Stimulated activated CD8-positive, alpha-beta memory T cell treated with anti-CD3 and anti-CD28 coated beads, Interleukin-12 subunit alpha, Interleukin-12 subunit beta, amount 100 ng/mL, for 24 hours (primary cell): ENCODE data around the gene IL31RA.
"Not testable (repeated sequence)": the region's sequence is repeated elsewhere in the genome, so short reads cannot be mapped to it uniquely, and the experiment has no call there.

ENCODE experiments used
- DNase-seq: peaks from one replicate; pipeline ENCODE4 v3.0.0-alpha.2; 2020; ENCODE audit errors: extremely low read depth

The IL31RA gene

DNA sequence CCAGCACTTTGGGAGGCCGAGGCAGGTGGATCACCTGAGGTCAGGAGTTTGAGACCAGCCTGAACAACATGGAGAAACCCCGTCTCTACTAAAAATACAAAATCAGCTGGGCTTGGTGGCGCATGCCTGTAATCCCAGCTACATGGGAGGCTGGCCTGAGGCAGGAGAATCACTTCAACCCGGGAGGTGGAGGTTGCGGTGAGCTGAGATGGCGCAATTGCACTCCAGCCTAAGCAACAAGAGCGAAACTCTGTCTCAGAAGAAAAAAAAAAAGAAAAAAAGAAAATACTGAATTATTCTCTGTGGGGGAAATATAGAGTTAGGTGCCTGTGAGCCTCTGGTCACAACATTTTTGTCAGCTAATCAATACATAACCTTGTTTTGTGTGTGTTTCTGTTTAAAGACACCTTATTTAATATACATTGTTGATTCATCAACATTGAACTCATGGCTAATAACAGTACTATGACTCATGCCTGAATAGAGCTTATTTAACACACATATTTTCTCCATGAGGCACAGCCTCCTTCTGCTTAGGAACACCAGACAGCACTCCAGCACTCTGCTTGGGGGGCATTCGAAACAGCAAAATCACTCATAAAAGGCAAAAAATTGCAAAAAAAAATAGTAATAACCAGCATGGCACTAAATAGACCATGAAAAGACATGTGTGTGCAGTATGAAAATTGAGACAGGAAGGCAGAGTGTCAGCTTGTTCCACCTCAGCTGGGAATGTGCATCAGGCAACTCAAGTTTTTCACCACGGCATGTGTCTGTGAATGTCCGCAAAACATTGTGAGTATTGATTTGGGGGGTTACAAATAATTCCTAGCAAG lies at the start of gene IL31RA:
TSS of gene IL31RA (plus strand) at position 519 of the 836 bp plus-strand sequence. CDS start at position 733, 214 bp downstream.
- no peak for DNase-seq

DNA sequence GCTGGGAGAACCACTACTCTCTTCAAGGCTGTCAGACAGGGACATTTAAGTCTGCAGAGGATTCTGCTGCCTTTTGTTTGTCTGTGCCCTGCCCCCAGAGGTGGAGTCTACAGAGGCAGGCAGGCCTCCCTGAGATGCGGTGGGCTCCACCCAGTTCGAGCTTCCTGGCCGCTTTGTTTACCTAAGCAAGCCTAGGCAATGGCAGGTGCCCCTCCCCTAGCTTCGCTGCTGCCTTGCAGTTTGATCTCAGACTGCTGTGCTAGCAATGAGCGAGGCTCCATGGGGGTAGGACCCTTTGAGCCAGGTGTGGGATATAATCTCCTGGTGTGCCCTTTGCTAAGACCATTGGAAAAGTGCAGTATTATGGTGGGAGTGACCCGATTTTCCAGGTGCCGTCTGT lies 42.3 kb upstream of the IL31RA start:
- DNase-seq: not testable (repeated sequence)

DNA sequence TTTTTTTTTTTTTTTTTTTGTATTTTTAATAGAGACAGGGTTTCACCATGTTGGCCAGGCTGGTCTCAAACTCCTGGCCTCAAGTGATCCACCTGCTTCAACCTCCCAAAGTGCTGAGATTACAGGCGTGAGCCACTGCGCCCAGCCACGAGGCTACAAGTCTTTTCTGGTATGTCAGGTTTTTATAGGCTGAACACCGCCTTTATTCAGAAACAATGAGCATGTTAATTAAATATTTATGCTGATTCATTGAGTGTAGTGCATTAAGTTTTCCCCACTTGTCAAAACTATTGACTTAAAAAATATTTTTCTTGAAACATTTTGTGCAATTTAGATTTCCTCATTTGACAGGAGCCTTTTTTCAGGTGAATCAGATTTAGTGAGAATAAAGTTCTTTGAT lies 35.2 kb upstream of the IL31RA start:
- not testable (repeated sequence) for DNase-seq

DNA sequence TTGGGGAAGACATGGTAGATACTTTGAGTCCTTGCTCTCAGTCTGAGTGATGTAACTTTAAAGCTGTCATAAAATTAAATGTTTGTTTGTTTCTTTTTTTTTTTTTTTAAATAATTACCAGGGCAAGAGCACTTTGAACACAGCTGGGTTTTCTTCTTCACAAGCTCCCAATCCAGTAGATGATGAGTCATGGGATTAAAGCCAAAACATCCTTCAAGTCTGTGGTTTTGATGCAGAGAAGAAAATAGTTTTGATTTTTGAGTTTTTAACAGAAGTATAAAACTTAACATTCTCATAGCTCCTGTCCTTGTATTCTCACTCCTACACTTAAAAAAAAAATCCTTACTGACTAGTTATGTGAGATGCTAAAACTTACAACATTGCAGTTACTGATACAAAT lies 34.8 kb upstream of the IL31RA start:
- no peak for DNase-seq

DNA sequence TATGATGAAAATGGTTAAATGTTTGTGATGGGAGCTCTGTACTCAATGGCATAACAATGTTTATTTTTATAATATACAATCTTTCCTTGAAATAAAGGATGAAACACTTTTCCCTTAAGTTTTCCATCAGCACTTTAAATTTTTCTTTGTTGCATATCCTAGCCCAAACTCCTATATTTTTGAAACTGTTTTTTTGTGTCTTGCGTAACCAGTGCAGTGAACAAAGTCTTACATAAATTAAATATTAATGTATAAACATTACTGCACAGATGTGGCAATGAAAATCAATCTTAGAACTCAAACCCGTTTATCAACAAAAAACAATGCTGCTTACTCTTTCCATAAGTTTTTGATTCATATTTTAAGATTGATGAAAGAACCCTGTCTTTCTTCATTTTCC lies 34.1 kb upstream of the IL31RA start:
- DNase-seq: no peak

DNA sequence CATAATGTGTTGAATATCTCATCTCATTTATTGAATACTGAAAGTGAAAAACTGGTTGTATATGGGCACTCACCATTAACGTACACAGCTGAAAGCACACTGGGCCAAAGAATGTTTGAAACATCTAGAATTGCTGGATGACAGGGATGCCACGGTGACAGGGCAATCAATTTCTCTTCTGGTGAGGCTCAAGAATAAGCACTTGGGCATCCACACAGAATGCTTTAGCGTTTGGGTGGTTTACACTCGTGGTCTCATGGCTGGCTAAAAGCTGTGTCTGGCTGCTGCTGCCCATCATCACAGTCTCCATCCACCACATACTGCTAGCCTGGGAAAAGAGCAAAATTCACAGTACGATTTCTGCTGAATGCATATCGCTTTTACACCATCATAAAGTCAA lies 30.7 kb upstream of the IL31RA start:
- no peak for DNase-seq

DNA sequence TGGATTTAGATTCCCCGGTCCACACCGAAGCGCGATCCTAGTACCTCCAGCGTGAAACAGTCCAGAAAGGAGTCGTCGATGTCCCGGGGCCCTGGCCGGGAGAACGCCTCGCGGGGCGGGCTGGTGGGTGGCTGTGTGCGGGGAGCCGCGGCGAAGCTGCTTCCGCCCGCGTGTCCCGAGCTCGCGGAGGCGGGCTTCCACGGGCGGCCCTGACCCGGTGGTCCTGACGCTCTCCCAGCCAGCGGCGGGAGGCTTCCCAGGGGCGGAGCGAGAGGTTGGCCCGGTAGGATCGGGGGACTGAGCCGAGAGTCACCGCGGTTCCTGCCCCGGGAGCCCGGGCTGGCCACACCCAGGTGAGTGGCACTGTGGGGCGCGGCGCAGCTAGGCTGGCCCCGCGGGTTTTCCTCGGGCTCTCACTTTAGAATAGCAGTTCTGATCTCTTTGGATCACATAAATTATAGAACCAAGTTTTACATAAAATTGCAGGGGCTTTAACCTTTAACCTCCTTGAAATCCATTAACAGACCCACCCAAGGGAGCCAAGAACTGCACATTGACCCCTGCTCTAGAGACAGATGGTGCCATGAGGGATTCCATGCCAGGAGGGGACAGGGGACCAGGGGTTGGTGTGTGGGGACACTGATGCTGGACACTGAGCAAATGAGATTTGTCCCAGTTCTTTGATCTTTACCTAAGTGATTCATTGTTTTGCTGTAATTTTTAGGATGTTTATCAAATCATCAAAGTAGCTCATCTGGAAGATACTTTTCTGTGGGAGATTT lies 29.2 kb upstream of the IL31RA start:
- DNase-seq: no peak

DNA sequence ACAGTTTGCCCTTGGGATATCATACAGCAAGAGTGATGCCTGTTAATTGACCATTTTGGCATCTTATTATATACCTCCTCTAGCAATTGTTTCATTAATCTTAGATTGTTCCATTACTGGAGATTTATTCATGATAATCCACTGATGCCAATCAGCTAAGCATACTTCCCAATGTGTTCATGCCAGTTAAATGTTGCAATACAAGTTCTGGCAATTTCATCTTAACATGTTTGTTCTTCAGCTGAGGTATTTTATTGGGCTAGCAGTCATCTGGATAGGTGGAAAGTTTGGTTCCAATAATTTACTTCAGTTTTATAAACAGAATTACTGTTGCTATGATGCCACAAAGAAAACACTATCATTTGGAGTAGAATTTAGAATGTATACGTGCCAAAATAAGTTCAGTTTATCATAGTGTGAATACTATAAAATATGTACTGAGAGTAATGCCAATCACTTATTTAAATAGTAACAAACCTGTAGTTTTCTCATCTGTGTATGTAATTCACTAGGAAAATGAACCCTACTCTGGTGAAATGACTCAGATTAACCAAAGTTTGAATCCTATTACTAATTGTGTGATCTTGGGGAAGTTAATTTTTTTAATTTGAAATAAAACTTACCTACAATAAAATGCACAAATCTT lies 27.9 kb upstream of the IL31RA start:
- no peak for DNase-seq

DNA sequence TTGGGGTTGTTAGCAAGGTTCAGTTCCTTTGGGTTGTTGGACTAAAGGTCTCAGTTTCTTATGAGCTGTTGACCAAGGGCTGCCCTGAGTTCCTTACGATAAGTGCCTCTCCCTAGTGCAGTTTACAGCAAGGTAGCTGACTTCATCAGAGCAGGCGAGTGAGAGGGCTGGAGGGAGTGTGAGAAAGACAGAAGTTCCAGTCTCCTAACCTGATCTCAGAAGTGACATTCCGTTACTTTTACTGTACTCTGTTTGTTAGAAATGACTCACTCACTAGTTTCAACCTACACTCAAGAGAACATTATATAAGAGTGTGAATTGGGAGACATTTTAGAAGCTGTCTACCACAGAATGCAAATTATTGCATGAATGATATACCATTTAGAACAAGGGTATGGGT lies 21.2 kb upstream of the IL31RA start:
- DNase-seq: no peak

DNA sequence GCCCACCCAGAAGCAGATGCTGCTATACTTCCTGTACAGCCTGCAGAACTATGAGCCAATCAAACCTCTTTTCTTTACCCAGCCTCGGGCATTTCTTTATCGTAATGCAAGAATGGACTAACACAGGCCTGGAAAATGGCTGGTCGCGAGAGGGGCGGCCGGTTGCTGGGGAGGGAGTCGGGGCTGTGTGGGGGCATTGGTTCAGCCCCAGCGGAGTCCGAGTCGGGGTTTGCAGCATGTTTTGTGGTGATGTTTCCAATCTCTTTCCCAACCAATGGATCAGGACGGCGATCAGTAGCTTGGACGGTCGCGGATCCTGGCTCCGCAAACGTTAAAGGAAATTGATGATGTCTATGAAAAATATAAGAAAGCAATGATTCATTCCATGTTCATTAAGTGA lies 18.7 kb upstream of the IL31RA start:
- no peak for DNase-seq

DNA sequence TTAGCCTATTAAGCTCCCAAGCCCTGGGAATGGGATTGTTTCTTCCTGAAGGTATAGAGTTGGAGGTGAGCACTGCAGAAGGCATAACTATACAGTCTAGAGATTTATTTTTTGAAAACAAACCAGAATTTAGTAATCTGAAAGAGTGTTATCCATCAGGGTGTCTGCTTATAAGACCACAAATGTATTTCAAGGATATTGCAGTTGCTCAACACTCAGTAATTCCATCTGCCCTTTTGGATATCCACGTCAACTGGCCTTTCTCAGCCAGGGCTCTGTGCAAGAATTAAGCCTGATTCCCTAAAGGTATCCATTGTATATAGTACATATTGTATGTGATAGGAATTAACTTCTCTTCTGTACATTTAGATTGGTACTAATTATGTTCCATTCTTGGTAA lies 15.0 kb upstream of the IL31RA start:
- no peak for DNase-seq

DNA sequence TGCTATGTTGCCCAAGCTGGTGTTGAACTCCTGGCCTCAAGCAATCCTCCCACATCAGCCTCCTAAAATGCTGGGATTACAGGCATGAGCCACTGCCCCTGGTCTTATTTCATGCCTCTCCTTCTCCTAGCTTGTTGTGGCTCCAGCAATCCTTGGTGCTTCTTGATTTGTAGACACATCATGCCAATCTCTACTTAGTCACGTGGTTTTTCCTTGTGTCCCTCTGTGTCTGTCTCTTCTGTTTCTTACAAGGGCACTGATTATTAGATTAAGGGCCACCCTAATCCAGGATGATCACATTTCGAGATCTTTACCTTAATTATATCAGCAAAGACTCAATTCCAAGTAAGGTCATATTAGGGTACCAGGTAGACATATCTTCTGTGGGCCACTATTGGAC lies 9.2 kb upstream of the IL31RA start:
- DNase-seq: no peak

DNA sequence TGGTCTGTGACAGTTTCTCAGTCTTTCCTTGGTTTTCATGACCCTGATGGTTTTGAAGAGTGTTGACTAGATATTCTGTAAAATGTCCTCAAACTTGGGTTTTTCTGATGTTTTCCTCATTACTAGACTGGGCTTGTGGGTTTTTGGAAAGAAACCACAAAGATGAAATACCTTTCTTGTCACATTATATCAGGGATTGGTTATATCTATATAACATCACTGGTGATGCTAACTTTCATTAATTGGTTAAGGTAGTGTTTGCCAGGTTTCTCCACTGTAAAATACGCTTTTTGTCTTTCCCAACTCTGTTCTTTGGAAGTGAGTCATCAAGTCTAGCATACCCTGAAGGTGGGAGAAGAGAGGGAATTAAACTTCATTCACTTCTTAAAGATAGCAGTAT lies 3.3 kb upstream of the IL31RA start:
- no peak for DNase-seq

DNA sequence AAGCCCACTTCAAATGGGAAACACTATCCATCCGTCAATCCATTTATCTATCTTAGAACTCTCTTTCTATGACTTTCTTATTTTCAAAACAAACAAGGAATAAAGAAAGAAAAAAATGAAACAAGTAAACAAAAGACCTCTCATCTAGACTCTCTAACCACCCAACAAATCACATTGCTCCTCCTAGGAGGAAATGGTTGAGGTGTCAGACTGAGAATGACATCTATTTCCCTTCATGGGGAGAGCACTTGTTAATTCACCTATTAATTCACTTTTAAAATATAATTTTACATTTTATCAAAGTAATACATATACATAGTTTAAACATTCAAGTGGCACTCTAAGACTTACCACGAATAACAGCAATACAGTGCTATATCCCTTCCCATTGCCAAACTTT lies 2.4 kb upstream of the IL31RA start:
- DNase-seq: no peak

DNA sequence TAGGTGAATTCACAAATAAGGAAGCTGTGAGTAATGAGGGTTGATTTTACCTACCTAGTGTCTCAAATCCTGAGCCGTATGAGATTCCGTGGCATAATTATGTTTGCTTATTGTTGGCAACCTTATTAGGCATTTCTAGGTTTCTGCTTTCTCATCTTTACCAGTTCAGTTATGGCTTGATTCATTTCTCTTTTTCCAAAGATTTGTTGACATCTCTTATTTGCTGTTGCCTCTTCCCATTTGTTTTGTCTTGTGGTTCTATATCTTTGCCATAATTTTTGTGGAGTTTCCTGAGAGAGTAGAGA lies 470 bp downstream of the IL31RA start:
- no peak for DNase-seq

DNA sequence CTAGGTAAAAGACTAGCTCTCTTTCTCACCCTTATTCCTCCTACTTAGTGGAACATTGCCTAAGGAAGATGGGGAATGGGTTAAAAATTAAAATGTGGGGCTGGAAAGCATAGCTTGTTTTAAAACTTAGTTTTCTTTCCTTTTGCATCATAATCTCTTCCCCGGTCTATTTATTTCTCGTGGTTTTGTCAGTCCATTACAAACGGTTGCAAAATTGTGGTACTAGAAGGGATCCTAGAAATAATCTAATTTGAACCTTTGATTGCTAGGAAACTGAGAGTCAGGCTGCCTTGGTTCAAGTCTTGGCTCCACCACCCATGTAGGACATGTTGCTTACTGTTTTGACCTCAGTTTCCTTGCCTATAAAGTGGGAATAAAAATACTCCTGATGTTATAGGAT lies 1.3 kb downstream of the IL31RA start:
- no peak for DNase-seq

DNA sequence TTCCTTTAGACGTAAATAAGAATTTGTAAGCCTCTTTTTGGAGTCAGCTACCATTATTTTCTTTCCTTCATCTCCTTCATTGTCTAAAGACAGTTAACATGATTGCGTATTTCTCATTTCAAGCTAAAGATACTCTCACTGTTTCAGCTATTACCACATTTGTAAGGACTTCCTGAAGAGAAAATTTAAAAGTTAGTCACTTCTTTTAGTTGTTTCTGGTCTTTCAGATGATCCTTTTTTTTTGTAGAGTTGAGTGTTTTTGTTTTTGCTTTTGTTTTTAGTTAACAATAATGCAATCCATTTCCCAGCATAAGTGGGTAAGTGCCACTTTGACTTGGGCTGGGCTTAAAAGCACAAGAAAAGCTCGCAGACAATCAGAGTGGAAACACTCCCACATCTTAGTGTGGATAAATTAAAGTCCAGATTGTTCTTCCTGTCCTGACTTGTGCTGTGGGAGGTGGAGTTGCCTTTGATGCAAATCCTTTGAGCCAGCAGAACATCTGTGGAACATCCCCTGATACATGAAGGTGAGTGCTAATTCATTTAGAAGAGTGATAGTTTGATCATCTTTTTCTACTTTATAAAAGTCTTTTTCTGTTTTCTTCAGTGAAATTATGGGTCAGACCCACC lies 2.0 kb downstream of the IL31RA start:
- no peak for DNase-seq

DNA sequence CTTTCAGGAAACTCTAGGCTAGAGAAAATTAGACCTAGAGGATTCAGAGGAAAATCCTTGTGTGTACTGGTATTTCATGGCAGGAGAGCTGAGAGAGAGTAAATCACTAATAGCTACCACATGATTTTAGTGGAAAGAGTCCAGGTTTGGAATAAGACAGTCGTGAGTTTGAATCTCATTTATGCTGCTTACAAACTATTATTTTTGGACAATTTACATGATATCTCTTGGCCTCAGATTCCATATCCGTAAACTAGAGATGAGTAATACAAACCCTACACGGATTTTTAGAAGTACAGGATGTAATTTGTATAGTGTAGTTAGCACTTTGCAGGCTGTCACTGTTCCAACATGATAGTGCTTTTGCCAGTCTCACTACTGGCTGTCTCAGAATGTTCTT lies 2.7 kb downstream of the IL31RA start:
- DNase-seq: no peak

DNA sequence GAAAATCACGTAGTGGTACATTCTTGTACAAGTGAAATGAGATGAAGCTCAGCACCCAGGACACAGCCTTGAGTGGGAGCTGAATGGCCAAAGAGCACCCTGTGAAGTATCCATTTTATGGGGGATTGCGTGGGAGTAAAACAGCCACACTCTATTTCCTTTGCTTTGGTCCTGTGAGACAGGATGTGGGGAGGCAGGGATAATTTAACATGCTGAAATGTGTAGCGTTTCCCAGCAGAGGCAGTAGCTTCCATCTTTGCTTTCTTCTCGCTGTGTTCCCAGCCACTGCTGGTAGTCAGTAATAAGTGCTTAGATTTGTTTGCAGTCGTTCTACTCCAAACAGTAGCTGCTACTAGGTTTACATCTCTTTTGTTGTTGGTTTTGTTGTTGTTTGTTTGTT lies 4.4 kb downstream of the IL31RA start:
- no peak for DNase-seq

DNA sequence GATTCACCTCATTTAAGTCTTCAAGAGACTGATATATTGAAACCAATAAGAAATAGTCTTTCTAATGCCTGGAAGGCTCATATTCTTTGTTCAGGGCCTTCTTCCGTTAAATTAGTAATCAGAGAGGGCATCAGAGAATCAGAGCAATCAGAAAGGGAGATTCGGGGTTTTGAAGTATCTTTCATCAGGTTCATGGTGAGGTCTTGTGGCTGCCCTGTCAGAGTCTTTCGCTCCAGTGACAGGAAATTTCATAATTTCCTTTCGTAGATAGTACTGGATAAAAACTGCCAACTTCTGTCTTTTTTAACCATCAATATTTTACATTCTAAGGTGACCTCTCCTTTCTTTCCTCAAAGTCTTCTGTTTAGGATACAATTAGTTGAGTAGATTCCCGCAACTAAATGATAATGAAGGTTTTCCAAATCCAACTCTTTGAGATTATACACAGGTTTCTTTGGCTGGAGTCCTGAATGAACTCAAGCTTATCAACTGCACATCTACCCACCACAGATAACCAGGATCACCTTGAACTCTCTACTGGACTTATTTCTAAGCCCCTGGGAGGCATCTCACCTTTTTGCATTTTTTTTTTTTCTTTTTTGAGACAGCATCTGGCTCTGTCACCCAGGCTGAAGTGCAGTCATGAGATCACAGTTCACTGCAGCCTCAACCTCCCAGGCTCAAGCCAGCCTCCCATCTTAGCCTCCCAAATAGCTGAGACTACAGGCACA lies 5.5 kb downstream of the IL31RA start:
- DNase-seq: no peak

DNA sequence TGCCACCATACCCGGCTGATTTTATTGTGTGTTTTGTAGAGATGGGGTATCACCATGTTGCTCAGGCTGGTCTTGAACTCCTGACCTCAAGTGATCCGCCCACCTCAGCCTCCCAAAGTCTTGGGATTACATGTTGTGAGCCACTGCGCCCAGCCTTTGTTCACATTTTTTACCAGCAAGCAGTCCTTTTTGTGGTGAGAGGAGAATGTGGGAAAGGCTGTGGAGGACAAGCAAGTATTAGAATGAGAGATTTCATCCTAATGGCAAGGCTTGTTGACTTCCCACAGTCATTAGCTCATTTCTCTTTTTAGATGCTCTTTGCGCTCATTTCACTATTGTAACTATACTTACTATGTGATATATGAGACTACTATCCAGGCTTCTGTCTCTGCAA lies 6.1 kb downstream of the IL31RA start:
- DNase-seq: no peak

DNA sequence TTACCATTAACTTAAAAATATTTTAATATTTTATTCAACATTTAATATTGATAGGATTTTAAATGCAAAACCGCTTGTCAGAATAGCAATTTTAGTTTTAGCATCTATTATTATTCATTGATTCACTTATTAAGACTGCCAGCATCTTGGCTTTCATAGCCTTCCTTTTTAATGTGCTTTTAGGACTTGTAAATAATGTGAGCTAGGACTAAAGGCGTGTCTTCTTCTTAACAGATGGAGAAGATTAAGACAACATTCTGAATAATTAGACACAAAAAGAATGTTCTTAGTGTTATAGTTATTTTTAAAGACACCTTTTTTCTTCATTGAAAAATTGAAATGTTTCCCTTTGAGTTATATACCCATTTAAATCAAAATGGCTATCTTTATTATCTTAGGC lies 6.9 kb downstream of the IL31RA start:
- no peak for DNase-seq
